ENCODE results near the gene TRIM39. TPM values are rescaled to one million over a fixed set of nuclear protein-coding genes. Genes with fewer than 3 reads are reported as not detected.
A peak's percentile ranks its signal among the peaks of the same experiment; 100 is the strongest.

TRIM39 gene
- total and polyA plus RNA-seq, 9 of the 15 experiments (the other 6 are each of a cell fraction or from before 2014, with no cell fraction given), result 5.6 to 17.7 (median 12.8) TPM

GRCh38 chr6:30326526-30327231, at the start of gene TRIM39 (continued):
- TF ChIP-seq E2F8 (IDR thresholded peaks at IDR 0.05; ENCODE audit: low read depth, partially characterized antibody), result peak; percentile 79
- peak; percentile 96 for TF ChIP-seq EP400 (IDR thresholded peaks at IDR 0.05)
- no peak for TF ChIP-seq ZNF232 (CRISPR knock-in tag; IDR thresholded peaks at IDR 0.05)
- peak; percentile 98 for TF ChIP-seq VEZF1 (CRISPR knock-in tag; IDR thresholded peaks at IDR 0.05)
- TF ChIP-seq BCLAF1 (IDR thresholded peaks at IDR 0.05; ENCODE audit: borderline replicate concordance in 1 of 2, control insufficient read depth in 1 of 2, low read depth in 2 of 2, low read length in 1 of 2), result 0 out of 4 replicates have a peak, but pooled peaks of 1 of the 2 experiments have one; percentile 12
- TF ChIP-seq TARDBP (IDR thresholded peaks at IDR 0.05), result 0 out of 2 replicates have a peak, but pooled peaks have one; percentile 59
- peak; percentile 27; the same call in 1 of the 2 replicates for TF ChIP-seq PKNOX1 (IDR thresholded peaks at IDR 0.05)
- peak in 1 of 2 experiments; percentile 28; a peak in 1 of 4 replicates for TF ChIP-seq TBL1XR1 (IDR thresholded peaks at IDR 0.05; ENCODE audit: low read length in 2 of 2)
- no peak for TF ChIP-seq ZBED1 (IDR thresholded peaks at IDR 0.05)
- peak; percentile 49; the same call in 1 of the 2 replicates for TF ChIP-seq GTF2F1 (IDR thresholded peaks at IDR 0.05; ENCODE audit: low read depth, low read length)
- TF ChIP-seq TCF7 (IDR thresholded peaks at IDR 0.05; ENCODE audit: borderline replicate concordance), result no peak
- no peak for TF ChIP-seq HINFP (tag; conservative IDR thresholded peaks at IDR 0.05; ENCODE audit: low read depth)
- TF ChIP-seq PTBP1 (IDR thresholded peaks at IDR 0.05; ENCODE audit: low read depth, low read length), result 0 out of 2 replicates have a peak, but pooled peaks have one; percentile 33
- TF ChIP-seq TEAD4 (IDR thresholded peaks at IDR 0.05; ENCODE audit: low read length), result no peak
- no peak for TF ChIP-seq TEAD4 (CRISPR knock-in tag; IDR thresholded peaks at IDR 0.05; ENCODE audit: borderline replicate concordance)
- 0 out of 2 replicates have a peak, but pooled peaks have one; percentile 32 for TF ChIP-seq KDM2B (CRISPR knock-in tag; IDR thresholded peaks at IDR 0.05)
- TF ChIP-seq ZNF282 (CRISPR knock-in tag; IDR thresholded peaks at IDR 0.05), result peak; percentile 81; the same call in 1 of the 2 replicates
